ENCODE measurements around the gene RXRA. TPM values are rescaled to one million over a fixed set of nuclear protein-coding genes. Genes with fewer than 3 reads are reported as not detected.

RXRA gene
- total RNA-seq, 1 donor: 26.4 TPM

GRCh38 chr9:134476272-134476941, 150.2 kb downstream of the RXRA start:
- Histone ChIP-seq H3K4me2 (ENCODE audit: insufficient read depth, low read length) (no peak overlapping the region), H2AFZ (ENCODE audit: low read length) (peak overlapping the region; percentile 70)
- no peak for DNase-seq (ENCODE audit: insufficient read length, low spot score, missing footprints)

GRCh38 chr9:134476942-134477335, 150.7 kb downstream of the RXRA start:
- H4K20me1 ChIP-seq (ENCODE audit: insufficient read depth, low read length): no peaks in the 10 kb centered on the region
- no peak overlapping the region for H3K27ac ChIP-seq (ENCODE audit: low read depth, low read length)
- peak overlapping the region; percentile 70 for H2AFZ ChIP-seq (ENCODE audit: low read length)
- H3K36me3 ChIP-seq (ENCODE audit: insufficient read depth, low read length): no peaks in the 10 kb centered on the region
- no peaks in the 10 kb centered on the region for H3K79me2 ChIP-seq (ENCODE audit: insufficient read depth, low read length)
- H3K4me3 ChIP-seq (ENCODE audit: insufficient read depth, low read length): no peak overlapping the region
- TF ChIP-seq CTCF (IDR thresholded peaks at IDR 0.05; ENCODE audit: extremely low read depth, low read depth, low read length): no peak
- no peaks in the 10 kb centered on the region for H3K9me3 ChIP-seq (ENCODE audit: low read depth, low read length)
- DNase-seq (ENCODE audit: insufficient read length, low spot score, missing footprints): no peak
- no peaks in the 10 kb centered on the region for H3K27me3 ChIP-seq (ENCODE audit: insufficient read depth, low read length)
- no peak overlapping the region for H3K4me2 ChIP-seq (ENCODE audit: insufficient read depth, low read length)
- H3K4me1 ChIP-seq (ENCODE audit: insufficient read depth, low read length): peaks cover 23% of the 10 kb centered on the region

More at GRCh38 chr9:134476272-134476941, 150.2 kb downstream of the RXRA start:
- H3K79me2 ChIP-seq (ENCODE audit: insufficient read depth, low read length): no peaks in the 10 kb centered on the region
- no peaks in the 10 kb centered on the region for H4K20me1 ChIP-seq (ENCODE audit: insufficient read depth, low read length)
- no peaks in the 10 kb centered on the region for H3K36me3 ChIP-seq (ENCODE audit: insufficient read depth, low read length)
- H3K4me3 ChIP-seq (ENCODE audit: insufficient read depth, low read length): no peak overlapping the region
- TF ChIP-seq CTCF (IDR thresholded peaks at IDR 0.05; ENCODE audit: extremely low read depth, low read depth, low read length): no peak
- no peak overlapping the region for H3K27ac ChIP-seq (ENCODE audit: low read depth, low read length)
- H3K9me3 ChIP-seq (ENCODE audit: low read depth, low read length): no peaks in the 10 kb centered on the region
- H3K4me1 ChIP-seq (ENCODE audit: insufficient read depth, low read length): peaks cover 23% of the 10 kb centered on the region
- no peaks in the 10 kb centered on the region for H3K27me3 ChIP-seq (ENCODE audit: insufficient read depth, low read length)

GRCh38 chr9:134477342-134477925, 151.2 kb downstream of the RXRA start:
- no peaks in the 10 kb centered on the region for H3K36me3 ChIP-seq (ENCODE audit: insufficient read depth, low read length)
- H3K4me3 ChIP-seq (ENCODE audit: insufficient read depth, low read length): no peak overlapping the region
- H3K4me1 ChIP-seq (ENCODE audit: insufficient read depth, low read length): peaks cover 23% of the 10 kb centered on the region
- no peaks in the 10 kb centered on the region for H3K9me3 ChIP-seq (ENCODE audit: low read depth, low read length)
- no peak overlapping the region for H3K4me2 ChIP-seq (ENCODE audit: insufficient read depth, low read length)
- no peak overlapping the region for H3K27ac ChIP-seq (ENCODE audit: low read depth, low read length)
- DNase-seq (ENCODE audit: insufficient read length, low spot score, missing footprints): no peak
- no peak overlapping the region for H2AFZ ChIP-seq (ENCODE audit: low read length)
- no peaks in the 10 kb centered on the region for H3K27me3 ChIP-seq (ENCODE audit: insufficient read depth, low read length)
- H3K79me2 ChIP-seq (ENCODE audit: insufficient read depth, low read length): no peaks in the 10 kb centered on the region
- no peaks in the 10 kb centered on the region for H4K20me1 ChIP-seq (ENCODE audit: insufficient read depth, low read length)
- TF ChIP-seq CTCF (IDR thresholded peaks at IDR 0.05; ENCODE audit: extremely low read depth, low read depth, low read length): no peak

GRCh38 chr9:134477927-134478326, 151.7 kb downstream of the RXRA start:
- no peak for TF ChIP-seq CTCF (IDR thresholded peaks at IDR 0.05; ENCODE audit: extremely low read depth, low read depth, low read length)
- Histone ChIP-seq H3K4me2 (ENCODE audit: insufficient read depth, low read length) (no peak overlapping the region), H3K27ac (ENCODE audit: low read depth, low read length) (no peak overlapping the region), H3K4me1 (ENCODE audit: insufficient read depth, low read length) (peaks cover 23% of the 10 kb centered on the region), H3K27me3 (ENCODE audit: insufficient read depth, low read length) (no peaks in the 10 kb centered on the region), H4K20me1 (ENCODE audit: insufficient read depth, low read length) (no peaks in the 10 kb centered on the region), H3K79me2 (ENCODE audit: insufficient read depth, low read length) (no peaks in the 10 kb centered on the region), H3K9me3 (ENCODE audit: low read depth, low read length) (no peaks in the 10 kb centered on the region), H3K36me3 (ENCODE audit: insufficient read depth, low read length) (no peaks in the 10 kb centered on the region), H3K4me3 (ENCODE audit: insufficient read depth, low read length) (no peak overlapping the region), H2AFZ (ENCODE audit: low read length) (no peak overlapping the region)
- DNase-seq (ENCODE audit: insufficient read length, low spot score, missing footprints): no peak
